ENCODE measurements around the gene TOGARAM2.
"Not testable (repeated sequence)": the region's sequence is repeated elsewhere in the genome, so short reads cannot be mapped to it uniquely, and the experiment has no call there.

Gene TOGARAM2

DNA sequence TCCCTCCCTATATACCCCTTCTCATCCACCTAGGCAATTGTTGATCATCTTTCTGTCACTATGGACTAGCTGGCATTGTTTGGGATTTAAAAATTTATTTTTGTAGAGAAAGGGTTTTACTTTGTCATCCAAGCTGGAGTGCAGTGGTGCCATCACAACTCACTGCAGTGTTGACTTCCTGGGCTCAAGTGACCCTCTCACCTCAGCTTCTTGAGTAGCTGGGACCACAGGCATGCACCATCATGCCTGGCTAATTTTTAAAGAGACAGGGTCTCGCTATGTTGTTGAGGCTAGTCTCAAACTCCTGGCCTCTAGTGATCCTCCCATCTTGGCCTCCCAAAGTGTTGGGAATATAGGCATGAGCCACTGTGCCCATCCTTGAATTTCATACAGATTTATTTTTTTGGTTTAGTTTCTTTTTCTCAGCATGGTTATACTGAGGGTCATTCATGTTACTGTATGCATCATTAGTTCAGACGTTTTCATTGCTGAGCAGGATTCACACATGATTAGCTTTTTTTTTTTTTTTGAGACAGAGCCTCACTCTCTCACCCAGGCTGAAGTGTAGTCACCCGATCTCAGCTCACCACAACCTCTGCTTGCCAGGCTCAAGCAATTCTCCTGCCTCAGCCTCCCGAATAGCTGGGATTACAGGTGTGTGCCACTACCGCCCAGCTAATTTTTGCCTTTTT is 101.9 kb downstream of the TOGARAM2 start:
- TF ChIP-seq, protein P1, sequence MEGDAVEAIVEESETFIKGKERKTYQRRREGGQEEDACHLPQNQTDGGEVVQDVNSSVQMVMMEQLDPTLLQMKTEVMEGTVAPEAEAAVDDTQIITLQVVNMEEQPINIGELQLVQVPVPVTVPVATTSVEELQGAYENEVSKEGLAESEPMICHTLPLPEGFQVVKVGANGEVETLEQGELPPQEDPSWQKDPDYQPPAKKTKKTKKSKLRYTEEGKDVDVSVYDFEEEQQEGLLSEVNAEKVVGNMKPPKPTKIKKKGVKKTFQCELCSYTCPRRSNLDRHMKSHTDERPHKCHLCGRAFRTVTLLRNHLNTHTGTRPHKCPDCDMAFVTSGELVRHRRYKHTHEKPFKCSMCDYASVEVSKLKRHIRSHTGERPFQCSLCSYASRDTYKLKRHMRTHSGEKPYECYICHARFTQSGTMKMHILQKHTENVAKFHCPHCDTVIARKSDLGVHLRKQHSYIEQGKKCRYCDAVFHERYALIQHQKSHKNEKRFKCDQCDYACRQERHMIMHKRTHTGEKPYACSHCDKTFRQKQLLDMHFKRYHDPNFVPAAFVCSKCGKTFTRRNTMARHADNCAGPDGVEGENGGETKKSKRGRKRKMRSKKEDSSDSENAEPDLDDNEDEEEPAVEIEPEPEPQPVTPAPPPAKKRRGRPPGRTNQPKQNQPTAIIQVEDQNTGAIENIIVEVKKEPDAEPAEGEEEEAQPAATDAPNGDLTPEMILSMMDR (IDR thresholded peaks at IDR 0.05; ENCODE audit: insufficient read depth, low read length, missing control alignments) = no peak
- DNase-seq (ENCODE audit: low read depth, low spot score) = no peak
- H3K4me3 ChIP-seq (ENCODE audit: low read depth, low read length) = no peak overlapping the region
- ChIA-PET POLR2A (no interaction called here), CTCF (no interaction called here)

DNA sequence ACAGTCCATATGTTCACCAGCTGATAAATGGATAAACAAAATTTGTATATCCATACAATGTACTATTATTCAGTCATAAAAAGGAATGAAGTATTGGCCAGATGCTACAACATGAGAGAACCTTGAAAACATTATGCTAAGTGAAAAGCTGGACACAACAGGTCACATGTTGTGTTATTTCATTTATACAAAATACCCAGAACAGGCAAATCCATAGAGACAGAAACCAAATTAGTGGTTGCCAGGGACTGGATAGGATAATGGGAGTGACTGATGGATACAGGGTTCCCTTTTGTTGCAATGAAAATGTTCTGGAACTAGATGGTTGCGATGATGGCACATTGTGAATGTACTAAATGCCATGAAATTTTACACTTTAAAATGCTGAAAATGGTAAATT is 103.5 kb downstream of the TOGARAM2 start:
- H3K4me3 ChIP-seq (ENCODE audit: low read depth, low read length) = no peak overlapping the region
- TF ChIP-seq, protein P1 (IDR thresholded peaks at IDR 0.05; ENCODE audit: insufficient read depth, low read length, missing control alignments) = no peak
- DNase-seq (ENCODE audit: low read depth, low spot score) = no peak
- ChIA-PET POLR2A (no interaction called here), CTCF (no interaction called here)

DNA sequence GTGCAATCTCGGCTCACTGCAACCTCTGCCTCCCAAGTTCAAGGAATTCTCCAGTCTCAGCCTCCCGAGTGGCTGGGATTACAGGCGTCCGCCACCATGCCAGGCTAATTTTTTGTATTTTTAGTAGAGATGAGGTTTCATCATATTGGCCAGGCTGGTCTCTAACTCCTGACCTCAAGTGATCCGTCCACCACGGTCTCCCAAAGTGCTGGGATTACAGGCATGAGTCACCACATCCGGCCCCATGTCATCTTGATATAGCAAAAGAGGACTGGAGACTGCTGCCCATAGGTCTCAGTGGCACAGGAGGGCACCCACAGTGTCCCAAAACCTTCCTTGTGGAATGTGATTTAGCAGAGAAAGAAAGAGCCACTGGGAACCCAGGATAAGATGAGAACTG is 109.2 kb downstream of the TOGARAM2 start:
- CTCF ChIA-PET; POLR2A ChIA-PET; DNase-seq (ENCODE audit: low read depth, low spot score); H3K4me3 ChIP-seq (ENCODE audit: low read depth, low read length): not testable (repeated sequence)

DNA sequence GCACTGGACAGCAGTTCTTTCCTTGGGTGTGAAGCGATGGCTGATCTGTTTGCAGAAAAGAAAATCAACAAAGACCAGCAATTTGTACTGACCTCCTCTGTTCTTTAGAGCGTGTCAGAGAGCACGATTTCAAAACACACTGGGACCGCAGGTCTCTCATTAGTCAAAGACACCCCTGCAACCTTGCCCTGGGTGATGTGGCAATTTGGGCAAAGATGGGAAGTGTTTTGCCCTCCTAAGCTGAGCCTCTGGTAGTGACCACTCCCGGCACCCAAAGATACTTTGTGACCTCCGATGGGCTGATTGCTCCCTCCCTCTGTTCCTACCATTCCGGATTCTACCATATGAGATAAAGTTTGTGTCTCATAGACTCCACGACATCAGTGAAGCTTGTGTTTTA is 115.9 kb downstream of the TOGARAM2 start:
- ChIA-PET CTCF (interaction anchor here (1.0 kb wide), 1 partner anchor 10 kb away, joined by 4 read pairs; no protein-coding TSS in a partner anchor), POLR2A (no interaction called here)
- DNase-seq (ENCODE audit: low read depth, low spot score) = no peak
- no peak overlapping the region for H3K4me3 ChIP-seq (ENCODE audit: low read depth, low read length)
- TF ChIP-seq, protein P1 (IDR thresholded peaks at IDR 0.05; ENCODE audit: insufficient read depth, low read length, missing control alignments) = no peak

DNA sequence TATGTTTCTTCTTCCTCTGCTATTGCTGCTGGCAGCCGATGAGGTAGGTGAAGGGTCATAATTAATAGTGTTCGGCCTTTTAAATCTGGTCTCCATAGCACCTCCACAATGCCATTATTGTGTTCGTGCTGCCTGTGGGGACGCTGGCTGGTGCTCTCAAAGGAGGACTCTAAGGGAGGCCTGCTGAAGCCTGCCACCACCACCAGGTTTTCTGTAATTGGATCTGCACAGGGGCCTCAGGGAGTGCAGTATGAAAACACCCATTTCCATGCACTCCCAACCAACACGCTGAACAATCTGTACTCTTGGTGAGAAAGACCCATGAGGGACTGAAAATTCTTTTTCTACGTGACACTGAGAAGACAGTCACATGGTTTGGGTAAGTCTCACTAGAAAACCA is 116.5 kb downstream of the TOGARAM2 start:
- CTCF ChIA-PET = no interaction called here

DNA sequence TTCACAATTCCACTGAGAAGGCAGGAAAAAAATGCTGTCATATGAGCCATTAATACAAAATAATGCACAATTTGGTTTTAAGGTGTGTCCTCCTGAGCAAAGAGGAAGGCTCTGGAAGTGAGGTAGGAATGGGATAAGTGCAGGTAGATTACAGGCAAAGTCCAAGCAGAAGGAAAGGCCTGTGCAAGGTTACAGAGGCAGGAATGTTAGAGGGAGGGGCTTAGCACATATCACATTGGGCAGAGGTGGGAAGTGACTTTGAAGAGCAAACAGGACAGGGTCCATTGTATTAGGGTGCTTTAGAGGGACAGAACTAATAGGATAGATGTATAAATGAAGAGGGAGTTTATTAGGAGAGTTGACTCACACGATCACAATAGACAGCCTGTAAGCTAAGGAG is 119.5 kb downstream of the TOGARAM2 start:
- TF ChIP-seq, protein P1 (IDR thresholded peaks at IDR 0.05; ENCODE audit: insufficient read depth, low read length, missing control alignments) = no peak
- CTCF ChIA-PET = no interaction called here
- POLR2A ChIA-PET = no interaction called here
- no peak for DNase-seq (ENCODE audit: low read depth, low spot score)
- no peak overlapping the region for H3K4me3 ChIP-seq (ENCODE audit: low read depth, low read length)

More for the DNA sequence above, 116.5 kb downstream of the TOGARAM2 start:
- H3K4me3 ChIP-seq (ENCODE audit: low read depth, low read length) = no peak overlapping the region
- DNase-seq (ENCODE audit: low read depth, low spot score) = no peak
- TF ChIP-seq, protein P1 (IDR thresholded peaks at IDR 0.05; ENCODE audit: insufficient read depth, low read length, missing control alignments) = no peak
- POLR2A ChIA-PET = no interaction called here
